ENCODE results near the gene TMEM95. TPM values are rescaled to one million over a fixed set of nuclear protein-coding genes. Genes with fewer than 3 reads are reported as not detected.
A peak's percentile ranks its signal among the peaks of the same experiment; 100 is the strongest.

Gene TMEM95
- total RNA-seq, 3 donors from 2014 or later: 0.26 TPM; not detected in 2

GRCh38 chr17:7393613-7394451, 38.9 kb downstream of the TMEM95 start:
- intact Hi-C loops (cut with DNase I, micrococcal nuclease): no loop called here
- peak in 2 of 3 donors; percentile 62 to 72 for DNase-seq
- Histone ChIP-seq H3K9me3 (no peaks in the 10 kb centered on the region), H3K4me1 (ENCODE audit: low read depth) (peaks cover 8% of the 10 kb centered on the region), H3K36me3 (ENCODE audit: low read depth) (no peaks in the 10 kb centered on the region), H3K4me3 (peak overlapping the region; percentile 29)
- TF ChIP-seq CTCF (IDR thresholded peaks at IDR 0.05): no peak
- peak; percentile 44 for ATAC-seq

GRCh38 chr17:7394452-7395191, 39.7 kb downstream of the TMEM95 start, which contains the start of gene PLSCR3:
PLSCR3 (minus strand) TSS chr17:7394525; CDS start chr17:7394110, 415 bp downstream.
- H3K4me3 ChIP-seq: peak within 1 kb of the TSS; percentile 29
- TF ChIP-seq CTCF (IDR thresholded peaks at IDR 0.05): no peak
- peaks cover 8% of the 10 kb centered on the region for H3K4me1 ChIP-seq (ENCODE audit: low read depth)
- H3K36me3 ChIP-seq (ENCODE audit: low read depth): no peaks in the 10 kb centered on the region
- no peaks in the 10 kb centered on the region for H3K9me3 ChIP-seq
- intact Hi-C loops (cut with DNase I, micrococcal nuclease): no loop called here
- ATAC-seq: peak; percentile 96
- peak; percentile 90 to 93 (median 93) for DNase-seq

GRCh38 chr17:7396147-7396546, 41.2 kb downstream of the TMEM95 start:
- intact Hi-C loops (cut with DNase I, micrococcal nuclease): no loop called here
- H3K4me3 ChIP-seq: no peak overlapping the region
- no peaks in the 10 kb centered on the region for H3K36me3 ChIP-seq (ENCODE audit: low read depth)
- H3K4me1 ChIP-seq (ENCODE audit: low read depth): peaks cover 8% of the 10 kb centered on the region
- no peak for ATAC-seq
- no peak for DNase-seq
- TF ChIP-seq CTCF (IDR thresholded peaks at IDR 0.05): no peak
- no peaks in the 10 kb centered on the region for H3K9me3 ChIP-seq

- Histone ChIP-seq H3K9me3 (no peaks in the 10 kb centered on the region), H3K4me1 (ENCODE audit: low read depth) (peaks cover 15% of the 10 kb centered on the region), H3K4me3 (no peak overlapping the region), H3K36me3 (ENCODE audit: low read depth) (no peaks in the 10 kb centered on the region)
- intact Hi-C loops (cut with DNase I, micrococcal nuclease): no loop called here
- ATAC-seq: no peak
- DNase-seq: no peak
- TF ChIP-seq CTCF (IDR thresholded peaks at IDR 0.05): no peak
These were observed 43.7 kb downstream of the TMEM95 start for GRCh38 chr17:7398612-7399011.

- peak; percentile 54 for ATAC-seq
- H3K4me3 ChIP-seq: peak overlapping the region; percentile 16
- intact Hi-C loops (cut with DNase I, micrococcal nuclease): no loop called here
- H3K9me3 ChIP-seq: no peaks in the 10 kb centered on the region
- peaks cover 19% of the 10 kb centered on the region for H3K4me1 ChIP-seq (ENCODE audit: low read depth)
- no peak for TF ChIP-seq CTCF (IDR thresholded peaks at IDR 0.05)
- DNase-seq: peak; percentile 72 to 82 (median 80)
- H3K36me3 ChIP-seq (ENCODE audit: low read depth): no peaks in the 10 kb centered on the region
These were observed 48.2 kb downstream of the TMEM95 start for GRCh38 chr17:7403043-7403726.
